ENCODE data around the gene SMIM32.

The SMIM32 gene

DNA sequence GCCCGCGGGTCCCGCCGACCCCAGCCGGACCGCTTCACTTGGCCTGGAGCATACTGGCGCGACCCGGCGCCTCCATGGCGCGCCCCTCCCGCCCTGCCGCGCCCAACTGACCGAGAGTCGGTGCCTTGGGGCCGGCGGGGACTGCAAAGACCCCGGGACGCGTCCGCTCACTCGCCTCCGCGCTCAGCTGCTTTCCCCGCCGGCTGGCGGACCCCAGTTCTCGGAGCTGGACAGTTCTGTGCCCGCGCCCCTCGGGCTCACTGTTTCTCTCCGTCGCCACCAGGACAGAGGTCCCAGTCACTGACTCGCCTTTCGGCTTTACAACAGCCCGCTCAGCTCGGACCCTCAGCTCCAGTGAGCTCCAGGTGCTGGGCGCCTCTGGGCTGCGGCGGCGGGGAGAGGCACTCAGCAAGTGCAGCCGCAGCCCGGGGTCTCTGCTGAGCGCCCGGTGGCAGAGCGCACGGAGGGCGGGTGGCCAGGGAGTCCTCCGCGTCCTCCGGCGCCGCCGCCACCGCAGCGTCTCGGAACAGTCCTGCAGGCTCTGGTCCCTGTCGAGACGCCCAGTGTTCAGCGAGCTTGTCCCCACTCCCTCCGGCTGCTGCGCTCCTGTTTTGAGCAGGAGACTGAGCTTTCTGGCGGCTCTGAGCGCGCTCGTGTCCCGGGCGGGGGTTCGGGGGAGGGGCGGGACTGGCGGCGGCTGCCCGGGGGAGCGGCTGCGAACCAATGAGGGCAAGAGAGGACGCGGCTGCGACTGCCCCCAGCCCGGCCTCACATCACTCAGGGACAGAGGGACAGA is at the start of gene SMIM32:
Gene SMIM32 (minus strand): TSS at position 637 of the 796 bp plus-strand sequence. CDS start 638 bp downstream, outside the sequence.
- no peak for DNase-seq (ENCODE audit: low read depth in 1 of 2, low spot score in 1 of 2)

DNA sequence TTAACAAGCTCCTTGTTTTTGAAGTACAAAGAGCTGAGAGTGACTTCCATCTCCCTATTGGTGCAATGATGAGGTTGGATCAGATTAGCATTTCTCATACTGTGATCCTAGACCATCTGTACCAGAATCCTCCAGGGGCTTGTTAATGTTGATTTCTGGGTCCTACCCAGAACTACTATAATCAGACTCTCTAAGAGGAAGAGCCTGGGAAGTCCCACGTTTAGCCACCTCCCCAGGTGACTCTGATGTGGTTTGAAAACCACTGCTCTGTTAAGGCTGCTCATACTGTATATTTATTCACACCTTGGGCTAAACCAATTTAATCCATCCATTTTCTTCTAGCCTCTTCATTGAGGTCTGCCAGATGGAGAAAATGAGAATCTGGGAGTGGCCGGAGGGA is 49.6 kb upstream of the SMIM32 start:
- DNase-seq (ENCODE audit: low read depth in 1 of 2, low spot score in 1 of 2): no peak

DNA sequence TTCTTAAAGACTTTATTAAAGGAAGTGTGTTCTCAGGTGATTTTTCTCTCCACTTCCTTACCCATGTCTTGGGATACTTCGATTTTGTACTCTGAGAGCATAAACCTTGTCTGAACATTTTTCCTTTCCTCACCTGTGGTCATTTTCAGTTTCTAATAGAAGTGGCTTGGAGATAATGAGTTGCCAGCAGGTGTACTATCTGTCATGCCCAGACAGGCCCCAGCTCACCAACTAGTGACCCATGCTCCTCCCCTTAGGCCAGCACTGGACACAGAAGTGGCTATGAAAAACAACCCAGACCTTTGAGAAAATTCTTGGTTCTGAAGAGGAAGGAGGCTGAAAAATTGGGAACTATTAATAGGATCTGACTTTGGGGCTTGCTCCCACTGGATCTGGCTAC is 49.2 kb upstream of the SMIM32 start:
- DNase-seq (ENCODE audit: low read depth in 1 of 2, low spot score in 1 of 2): no peak

DNA sequence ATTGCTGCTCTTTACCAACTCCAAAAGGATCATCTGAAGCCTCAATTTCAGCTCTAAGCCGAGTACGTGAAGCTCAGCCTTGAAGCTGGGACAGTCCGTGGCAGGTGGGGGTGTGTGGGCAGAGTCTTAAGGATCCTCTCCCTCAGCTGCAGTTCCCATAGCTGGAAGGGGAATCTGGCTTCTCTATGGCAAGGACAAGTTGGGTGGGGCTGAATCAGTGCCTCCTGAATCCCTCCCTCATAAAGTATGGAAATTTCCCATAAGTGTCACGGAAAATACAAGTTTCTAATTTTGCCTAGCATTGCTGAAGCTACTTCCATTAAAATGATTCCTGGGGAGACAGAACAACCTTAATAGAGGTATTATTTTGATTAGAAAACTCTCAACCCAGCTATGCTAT is 47.9 kb upstream of the SMIM32 start:
- DNase-seq (ENCODE audit: low read depth in 1 of 2, low spot score in 1 of 2): no peak

DNA sequence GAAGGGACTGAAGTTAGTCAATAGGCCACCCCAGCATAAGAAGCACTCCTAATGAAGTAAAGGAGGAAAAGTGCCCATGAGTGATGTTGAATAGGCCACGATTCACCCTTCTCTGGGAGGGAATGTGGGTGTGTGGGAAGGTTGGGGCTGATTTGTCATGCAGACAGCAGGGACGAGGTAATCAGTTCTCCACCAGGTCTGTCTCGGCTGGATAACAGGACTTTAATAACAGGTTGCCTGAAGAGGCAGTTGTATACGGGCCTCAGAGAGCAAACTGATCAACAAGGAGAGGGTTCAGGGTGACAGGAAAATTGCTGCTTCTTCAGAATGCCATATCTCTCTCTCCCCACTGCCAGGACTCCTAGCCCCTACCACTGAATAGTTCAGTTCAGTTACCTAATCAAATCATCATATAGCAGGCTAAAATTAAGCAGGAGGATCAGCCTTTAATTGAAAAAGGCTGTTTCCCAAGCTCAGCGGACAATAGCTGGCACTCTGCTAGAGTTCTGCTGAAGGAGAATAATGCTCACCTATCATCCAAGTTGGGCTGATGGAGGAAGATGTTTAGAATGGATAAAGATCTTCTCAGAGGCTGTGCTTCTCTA is 43.6 kb upstream of the SMIM32 start:
- DNase-seq (ENCODE audit: low read depth in 1 of 2, low spot score in 1 of 2): no peak

DNA sequence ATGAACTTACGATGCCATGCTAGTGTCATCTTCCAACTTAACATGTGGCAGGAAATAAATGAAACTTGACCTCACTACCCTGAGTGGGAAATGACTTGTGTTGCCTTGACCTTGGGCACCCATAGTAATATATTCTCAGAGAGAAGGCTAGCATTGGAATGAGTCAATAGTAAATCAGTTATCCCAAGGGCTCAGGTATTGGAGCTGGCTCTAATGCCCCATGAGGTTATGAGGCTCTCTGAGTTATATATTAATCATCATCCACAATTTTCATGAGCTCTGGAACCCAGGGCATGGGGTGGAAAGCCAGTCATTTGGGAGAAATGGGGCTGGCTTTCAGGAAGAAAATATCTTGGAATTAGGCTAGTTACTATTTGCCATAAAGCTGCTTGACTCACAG is 42.4 kb upstream of the SMIM32 start:
- DNase-seq (ENCODE audit: low read depth in 1 of 2, low spot score in 1 of 2): no peak

DNA sequence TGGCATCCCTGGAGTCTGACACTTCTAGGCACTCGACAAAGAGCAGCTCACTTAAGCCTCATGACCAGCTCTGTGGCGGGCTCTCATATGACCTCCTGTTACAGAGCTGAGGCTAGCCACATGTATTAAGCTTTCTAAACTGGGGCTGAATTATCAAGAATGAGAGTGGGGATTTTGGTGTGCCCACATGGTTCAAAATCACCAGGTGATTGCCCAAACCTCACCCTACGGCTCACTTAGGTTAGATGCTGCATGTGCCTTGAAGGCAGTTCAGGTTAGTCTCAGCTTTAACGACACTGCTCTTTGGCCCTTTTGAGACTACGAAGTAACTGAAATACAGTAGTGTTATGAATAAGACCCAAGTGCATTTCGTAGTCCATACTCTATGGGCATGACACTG is 39.4 kb upstream of the SMIM32 start:
- no peak for DNase-seq (ENCODE audit: low read depth in 1 of 2, low spot score in 1 of 2)

DNA sequence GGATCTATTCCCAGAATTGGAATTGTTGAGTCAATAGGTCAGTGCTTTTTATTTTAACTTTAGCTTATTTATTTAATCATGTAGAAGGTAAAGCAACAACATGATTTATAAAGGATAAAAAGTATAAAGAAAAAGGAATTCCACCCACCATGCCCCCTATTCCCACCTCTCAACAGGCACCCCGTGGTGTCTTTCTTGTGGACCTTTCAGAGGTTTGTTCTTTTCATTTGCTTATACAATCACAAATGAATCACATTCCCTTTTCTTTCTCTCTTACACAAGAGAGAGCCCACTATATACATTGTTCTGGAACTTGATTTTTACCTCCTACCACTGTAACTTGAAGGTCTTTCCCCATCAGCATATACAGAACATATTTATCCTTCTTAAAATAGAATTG is 37.2 kb upstream of the SMIM32 start:
- no peak for DNase-seq (ENCODE audit: low read depth in 1 of 2, low spot score in 1 of 2)

DNA sequence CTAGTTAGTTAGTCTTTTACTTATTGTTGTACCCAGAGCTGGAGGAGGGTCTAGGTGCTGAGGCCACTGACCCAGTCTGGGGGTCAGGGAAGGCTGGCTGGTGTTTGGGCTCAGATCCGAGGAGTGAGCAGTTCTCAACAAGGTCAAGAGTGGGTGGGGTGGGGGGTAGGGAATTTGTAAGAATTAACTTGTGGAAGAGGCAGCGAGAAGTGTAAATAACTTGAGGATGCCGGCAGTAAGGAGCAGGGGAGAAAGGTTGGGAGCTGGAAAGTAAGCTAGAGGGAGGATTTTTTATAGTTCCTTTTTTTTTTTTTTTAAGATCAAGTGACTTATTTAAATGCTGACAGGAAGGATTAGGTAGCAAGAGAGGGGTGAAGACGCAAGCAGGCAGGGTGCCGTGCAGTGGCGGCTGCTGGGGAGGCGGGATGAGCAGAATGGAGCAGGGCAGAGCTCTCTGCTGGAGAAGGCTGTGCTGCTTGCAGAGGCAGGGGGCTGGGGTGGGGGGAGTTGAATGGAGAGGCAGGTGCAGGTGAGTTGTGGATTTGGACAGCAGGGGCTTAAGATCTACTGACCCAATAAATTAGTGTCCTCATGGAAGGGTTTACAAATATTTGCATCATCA is 35.3 kb upstream of the SMIM32 start:
- no peak for DNase-seq (ENCODE audit: low read depth in 1 of 2, low spot score in 1 of 2)

DNA sequence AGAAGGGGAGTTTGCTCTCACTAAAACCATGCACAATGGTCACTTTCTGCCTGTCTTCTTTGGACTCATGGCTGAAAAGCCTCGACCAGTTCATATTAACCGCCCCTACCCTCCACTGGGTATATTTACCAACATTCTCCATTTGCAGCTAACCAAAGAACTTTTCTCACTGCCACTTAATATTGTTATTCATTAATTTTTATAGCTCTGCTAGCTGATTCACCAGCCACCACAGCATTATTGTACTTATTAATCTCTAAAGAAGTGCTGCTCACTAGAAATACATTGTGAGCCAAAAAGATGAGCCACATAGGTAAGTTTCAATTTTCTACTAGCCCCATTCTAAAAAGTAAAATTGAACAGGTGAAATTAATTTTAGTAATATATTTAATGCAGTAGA is 33.4 kb upstream of the SMIM32 start:
- no peak for DNase-seq (ENCODE audit: low read depth in 1 of 2, low spot score in 1 of 2)

DNA sequence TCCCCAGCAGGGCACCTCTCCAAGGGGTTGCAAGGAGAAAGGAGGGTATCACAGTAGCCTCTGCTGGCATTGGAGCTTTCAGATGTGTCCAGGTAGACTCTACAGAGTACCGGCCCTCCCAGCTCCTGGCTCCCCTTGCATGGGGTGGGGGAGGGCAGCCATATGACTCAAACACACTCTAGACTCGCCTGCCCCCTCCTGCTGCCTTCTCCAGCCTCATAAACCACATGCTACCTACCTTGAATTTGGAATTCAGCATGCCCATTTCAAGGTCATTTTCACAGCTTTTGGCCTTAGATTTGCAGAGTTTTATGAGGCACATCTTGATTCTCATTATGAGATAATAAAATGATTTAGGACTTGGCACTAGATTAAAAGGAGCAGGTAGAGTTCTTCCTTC is 32.8 kb upstream of the SMIM32 start:
- DNase-seq (ENCODE audit: low read depth in 1 of 2, low spot score in 1 of 2): no peak

DNA sequence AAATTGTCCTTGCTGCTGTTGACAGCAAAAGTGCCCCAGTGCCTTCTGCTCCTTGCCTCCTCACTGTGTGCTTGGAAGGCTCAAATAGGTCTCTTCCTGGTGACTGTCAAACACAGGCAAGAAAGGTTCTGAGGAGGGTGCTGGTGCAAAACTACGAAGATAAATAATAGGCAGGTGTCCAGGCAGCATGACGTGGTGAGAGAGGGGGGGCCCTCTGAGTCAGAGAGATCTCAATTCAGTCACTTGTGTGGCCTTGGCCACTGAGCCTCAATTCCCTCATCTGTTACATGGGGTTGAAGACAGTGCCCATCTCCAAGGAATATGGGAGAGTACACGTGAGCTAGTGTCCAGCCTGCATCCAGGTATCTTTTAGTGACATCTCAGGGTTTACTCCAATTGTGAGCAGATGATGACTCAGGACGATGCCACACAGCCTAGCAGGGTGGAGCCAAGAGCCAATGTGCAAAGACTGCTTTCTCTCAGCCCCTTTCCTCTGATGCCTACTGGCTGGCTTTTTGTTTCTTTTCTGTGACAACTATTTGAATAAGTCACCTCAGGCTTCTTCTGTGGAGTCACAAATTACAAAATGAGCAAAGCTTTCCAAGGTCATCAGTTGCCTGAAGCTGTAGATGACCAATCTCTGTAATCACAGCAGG is 29.7 kb upstream of the SMIM32 start:
- no peak for DNase-seq (ENCODE audit: low read depth in 1 of 2, low spot score in 1 of 2)

DNA sequence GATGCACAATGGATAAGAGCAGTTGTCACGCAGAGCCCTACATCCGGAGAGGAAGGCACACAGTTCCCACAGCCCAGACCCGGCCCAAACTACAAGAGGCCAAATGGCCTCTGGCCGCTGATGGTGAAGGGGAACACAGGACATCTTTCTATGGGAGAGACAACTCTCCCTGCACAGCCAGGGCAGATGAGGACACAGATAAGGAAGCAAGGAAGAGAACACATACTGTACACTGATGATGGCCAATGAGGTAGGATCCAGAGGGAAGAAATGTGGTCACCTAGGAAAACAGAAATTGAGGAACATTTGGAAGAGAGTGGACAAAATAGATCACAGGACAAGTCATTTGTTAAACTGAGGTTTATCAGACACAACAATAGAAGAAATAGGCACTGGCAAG is 28.4 kb upstream of the SMIM32 start:
- DNase-seq (ENCODE audit: low read depth in 1 of 2, low spot score in 1 of 2): no peak

DNA sequence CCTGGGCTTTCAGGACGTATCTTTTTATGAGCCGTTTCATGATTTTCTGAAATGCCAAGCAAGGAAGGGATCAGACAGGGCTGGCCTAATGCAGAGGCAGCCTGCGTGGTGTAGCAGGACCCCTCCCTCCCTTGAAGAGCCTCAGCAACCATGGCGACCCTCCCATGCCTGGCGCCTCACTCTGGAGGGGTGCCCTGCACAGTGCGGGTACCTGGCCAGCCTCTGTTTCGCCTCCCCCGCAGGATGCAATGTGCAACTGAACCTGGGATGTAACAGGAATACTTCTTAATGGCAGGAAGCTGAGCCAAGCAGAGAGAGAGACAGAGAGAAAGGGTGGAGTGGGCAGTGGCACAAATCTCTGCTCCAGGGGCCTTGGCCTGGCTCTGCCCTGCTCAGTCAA is 23.3 kb upstream of the SMIM32 start:
- DNase-seq (ENCODE audit: low read depth in 1 of 2, low spot score in 1 of 2): no peak

DNA sequence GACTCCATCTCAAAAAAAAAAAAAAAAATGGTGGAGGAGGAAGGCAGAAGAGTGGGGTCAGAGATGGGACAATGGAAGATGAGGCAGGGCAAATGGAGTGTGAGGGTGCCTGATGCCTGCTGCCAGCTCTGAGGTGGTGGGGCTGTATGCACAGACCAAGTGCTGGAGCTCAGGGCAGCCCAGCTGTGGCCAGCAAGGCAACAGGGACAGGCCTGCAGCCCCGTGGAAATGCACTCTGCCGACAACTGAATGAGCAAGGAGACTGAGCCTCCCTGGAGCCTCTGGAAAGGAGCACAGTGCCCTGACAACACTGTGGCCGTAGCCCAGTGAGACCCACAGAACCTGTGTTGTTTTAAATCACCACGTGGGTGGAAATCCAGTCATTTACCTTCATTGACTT is 22.9 kb upstream of the SMIM32 start:
- DNase-seq (ENCODE audit: low read depth in 1 of 2, low spot score in 1 of 2): no peak

DNA sequence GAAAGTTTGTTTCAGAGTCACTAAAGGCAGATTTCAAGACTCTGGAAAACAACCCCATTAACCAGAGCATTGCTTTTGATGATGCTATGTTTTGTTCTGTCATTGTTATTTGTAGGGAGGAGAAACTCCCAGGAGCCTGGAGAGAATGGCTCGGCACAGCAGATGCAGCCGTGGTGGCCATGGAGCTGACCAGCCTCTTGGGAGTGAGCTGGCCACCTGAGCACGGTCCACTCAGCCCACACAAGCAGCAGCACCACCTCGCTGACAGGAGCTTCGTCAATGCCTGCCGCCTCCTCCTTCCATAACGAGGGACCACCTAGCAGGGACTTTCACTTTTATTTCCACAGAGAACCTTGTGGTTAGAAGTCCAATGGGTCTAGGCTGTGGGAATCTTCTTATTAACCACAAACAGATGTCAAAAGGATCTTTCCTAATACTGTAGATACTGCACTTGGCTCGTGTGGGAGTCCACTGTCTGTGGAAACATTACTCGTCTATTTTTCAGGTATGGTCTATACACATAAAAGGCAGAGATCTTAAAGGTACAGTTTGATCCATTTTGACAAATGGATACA is 21.0 kb upstream of the SMIM32 start:
- no peak for DNase-seq (ENCODE audit: low read depth in 1 of 2, low spot score in 1 of 2)

DNA sequence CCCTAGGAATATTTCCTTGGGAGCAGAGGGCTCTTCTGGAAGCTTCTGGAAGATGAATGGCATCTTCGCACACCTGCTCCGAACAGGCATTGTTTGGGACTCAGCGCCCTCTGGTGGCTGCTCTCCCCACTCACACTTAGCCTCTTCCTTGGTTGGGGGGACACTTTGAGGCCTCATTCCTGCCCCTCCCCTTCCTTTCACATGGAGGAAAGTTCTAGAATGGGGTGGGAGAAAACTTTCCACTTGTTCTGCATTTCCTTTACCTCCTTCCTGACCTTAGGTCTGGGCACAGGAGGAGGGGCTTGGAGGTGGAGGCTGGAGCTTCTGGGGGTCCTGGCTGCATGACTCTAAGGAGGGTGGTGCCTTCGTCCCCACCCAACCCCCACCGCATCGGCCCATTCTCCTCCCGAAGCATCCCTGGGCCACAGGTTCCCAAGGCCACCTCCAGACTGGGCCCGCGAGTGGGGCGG is 19.3 kb upstream of the SMIM32 start:
- DNase-seq (ENCODE audit: low read depth in 1 of 2, low spot score in 1 of 2): peak; percentile 13

DNA sequence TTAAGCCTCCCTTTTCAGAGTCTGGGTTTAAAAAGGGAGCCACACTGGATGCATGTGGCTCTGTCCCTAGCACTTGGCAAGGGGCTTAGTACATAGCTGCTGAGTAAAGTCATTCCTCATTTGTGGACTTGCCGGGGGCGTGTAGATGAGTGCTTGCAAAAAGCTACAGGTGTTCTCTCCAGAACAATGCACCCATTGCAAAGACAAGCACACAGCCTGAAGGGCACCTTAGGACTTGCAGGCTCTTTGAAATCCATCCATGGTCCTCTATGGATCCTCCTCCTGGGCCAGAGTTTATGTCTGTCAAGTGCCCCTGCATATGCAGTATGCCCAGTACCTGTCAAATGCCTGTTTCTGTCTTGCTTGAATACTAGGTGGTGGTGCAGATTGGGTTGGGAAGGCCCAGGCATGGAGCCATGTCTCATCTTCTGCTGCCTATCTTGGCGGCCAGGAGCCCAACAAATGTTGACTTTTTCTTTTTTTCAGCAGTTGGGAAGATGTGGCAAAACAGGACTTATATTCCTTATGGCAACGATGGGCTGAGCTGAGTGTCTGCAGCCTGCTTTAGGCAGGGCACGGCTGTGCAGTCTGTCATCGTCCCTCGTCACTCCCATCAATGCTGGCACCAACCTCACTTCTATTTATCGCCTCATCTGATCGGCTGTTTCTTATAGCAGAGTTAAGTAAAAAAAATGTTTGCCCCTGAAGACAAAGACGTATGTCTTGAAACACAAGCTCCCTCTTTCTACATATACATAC is 18.5 kb upstream of the SMIM32 start:
- DNase-seq (ENCODE audit: low read depth in 1 of 2, low spot score in 1 of 2): no peak

DNA sequence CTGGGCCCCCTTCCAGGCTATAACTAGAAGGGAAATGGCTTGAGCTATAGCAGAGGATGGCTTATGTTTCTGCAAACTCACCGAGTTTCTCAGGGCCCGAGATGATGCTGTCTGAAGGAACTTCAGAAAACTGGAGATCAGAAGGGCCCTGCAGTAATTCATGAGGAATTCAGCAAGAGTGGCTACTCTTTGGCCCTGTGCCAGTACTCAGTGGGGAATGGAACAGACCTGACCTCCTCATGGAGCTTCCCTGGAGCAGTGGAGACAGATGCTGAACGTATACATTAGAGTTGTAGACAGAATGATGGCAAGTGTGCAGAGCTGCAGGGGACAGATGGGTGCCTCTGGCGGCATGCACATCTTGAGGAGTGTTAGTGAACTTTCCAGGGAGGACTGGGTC is 17.3 kb upstream of the SMIM32 start:
- DNase-seq (ENCODE audit: low read depth in 1 of 2, low spot score in 1 of 2): no peak

DNA sequence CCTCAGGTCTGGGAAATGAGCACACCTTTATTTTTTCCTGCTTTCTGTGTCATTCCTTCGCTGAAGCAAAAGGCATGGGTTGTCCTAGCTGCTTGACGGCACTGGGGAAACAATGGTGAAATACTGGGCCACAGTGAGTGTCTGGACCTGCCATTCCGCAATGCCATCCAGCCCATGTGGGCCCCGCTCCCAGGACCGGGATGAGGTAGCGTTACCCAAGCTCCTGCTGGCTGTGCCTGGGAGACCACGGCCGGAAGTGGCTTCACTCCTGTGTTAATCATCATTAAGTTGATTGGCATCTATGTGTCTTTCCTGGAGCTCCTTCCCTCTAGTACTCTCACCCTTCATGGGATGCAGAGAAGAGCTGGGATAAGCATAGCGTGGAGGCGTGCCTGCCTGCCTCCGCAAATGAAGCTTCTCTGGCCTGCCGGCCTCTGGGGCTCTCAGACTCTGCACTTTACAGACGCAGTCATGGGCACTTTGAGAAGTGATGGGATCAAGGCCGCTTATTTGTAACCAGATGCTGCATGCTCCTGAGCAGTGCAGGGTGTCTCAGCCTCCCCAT is 16.5 kb upstream of the SMIM32 start:
- DNase-seq (ENCODE audit: low read depth in 1 of 2, low spot score in 1 of 2): no peak

DNA sequence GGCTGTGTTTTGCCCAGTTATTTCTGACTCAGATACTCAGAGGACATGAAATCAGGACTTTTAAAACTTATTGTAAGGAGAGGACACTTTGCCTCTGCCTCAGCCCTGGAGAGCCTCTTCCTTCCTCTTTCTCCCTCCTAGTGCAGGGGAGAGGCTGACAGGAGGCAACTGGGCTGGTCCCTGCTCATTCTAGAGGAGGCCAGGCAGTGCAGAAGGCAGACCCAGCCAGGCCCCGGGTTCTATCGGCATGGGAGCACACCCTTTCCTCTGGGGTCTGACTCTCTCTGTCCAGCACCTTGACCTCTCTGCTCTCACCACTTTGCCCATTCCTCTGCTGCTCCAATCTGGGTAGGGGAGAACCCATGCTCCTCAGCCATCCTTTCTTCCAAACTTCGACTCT is 16.0 kb upstream of the SMIM32 start:
- DNase-seq (ENCODE audit: low read depth in 1 of 2, low spot score in 1 of 2): no peak

Measured in activated T-helper 1 cell treated with anti-CD3 and anti-CD28 coated beads, Interleukin-2, amount 50 U/mL, for 16 hours (primary cell).